Measurements from ENCODE around the gene RNF166.
"Not testable (repeated sequence)": the region's sequence is repeated elsewhere in the genome, so short reads cannot be mapped to it uniquely, and the experiment has no call there.

RNF166 gene

DNA sequence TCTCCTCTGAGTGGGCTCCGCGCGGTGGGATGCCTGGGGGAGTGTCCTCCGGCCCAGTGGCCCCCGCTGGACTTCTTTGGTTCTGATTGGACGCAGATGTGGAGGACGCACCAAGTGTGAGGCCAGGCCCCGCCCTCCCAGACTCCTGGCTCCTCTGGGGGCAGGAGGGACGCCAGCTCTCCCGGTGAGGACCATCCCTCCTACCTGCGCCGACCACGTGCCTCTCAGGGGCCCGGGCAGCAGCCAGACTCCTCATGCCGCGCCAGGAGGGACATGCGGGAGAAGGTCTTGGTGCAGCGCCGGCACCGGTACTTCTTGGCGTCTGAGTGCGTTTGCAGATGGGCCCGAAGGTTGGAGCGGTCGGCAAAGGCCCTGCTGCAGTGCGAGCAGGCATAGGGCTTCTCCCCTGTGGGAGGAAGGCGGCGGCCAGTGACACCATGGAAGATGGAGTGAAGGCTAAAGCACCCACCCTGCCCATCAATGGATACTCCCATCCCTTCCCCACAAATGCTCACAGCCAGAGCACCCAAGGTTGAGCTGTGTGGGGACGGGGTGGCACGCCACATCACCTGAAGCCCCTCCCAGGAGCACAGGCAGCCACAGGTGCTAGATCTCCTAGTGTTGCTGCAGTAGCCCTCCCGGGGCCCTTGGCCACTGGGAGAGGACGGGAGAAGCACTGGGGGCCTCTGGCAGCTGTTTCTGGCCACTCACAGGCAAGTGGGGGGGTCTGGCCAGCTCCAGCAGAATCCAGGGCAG is 27.8 kb downstream of the RNF166 start:
- H3K4me3 ChIP-seq (ENCODE audit: low read depth, low read length) = no peak overlapping the region

DNA sequence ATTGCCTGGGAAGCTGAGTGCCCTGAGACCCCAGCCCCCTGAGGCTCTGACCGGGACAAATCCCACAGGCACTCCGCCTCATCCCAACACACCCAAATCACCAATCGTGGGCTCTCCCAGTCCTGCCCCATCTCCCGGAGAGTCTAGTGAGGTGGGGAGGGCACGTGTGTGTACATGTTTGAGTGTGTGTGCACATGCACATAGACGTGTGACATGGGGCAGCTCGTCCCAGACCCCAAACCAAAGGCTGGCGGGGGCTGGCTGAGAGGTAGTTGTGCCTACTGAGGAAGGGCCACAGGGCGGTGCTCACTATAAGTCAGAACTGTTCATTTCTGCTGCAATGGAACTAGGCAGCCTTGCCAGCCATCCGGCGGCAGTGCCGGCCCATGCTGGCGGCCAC is 28.5 kb downstream of the RNF166 start:
- no peak overlapping the region for H3K4me3 ChIP-seq (ENCODE audit: low read depth, low read length)

DNA sequence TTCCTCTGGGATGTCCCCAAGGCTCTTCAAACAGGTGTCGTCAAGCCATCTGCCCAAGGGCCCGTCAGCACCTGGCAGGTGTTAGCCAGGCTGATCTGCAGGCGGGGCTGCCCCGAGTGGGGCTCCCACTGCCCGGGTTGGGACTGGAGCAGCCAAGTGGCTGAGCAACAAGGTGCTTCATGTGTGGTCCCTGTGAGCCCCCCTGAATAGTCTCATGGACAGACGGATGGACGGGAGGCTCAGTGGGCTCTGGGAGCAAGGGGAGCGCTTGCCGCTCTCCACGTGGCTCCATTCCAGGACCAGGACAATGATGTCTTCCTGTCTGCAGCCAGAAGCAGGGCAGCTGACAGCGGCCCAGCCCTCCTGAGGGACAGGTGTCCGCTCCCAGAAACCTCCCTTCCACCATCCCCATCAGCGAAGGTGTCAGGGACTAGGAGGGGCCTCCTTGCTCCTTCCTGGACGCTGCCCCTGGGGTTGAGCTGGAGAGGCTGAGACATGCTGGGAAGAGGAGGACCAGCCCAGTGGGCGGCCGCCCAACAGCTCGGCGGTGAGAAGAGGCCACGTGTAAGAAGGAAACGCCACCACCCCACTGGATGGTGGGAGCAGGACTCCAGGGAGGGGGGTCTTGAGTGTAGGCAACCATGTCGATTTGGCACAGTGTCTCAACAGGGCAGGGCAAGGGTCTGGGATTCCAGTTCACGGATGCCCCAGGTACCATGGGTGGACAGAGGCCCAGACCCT is 29.5 kb downstream of the RNF166 start:
- no peak overlapping the region for H3K4me3 ChIP-seq (ENCODE audit: low read depth, low read length)

DNA sequence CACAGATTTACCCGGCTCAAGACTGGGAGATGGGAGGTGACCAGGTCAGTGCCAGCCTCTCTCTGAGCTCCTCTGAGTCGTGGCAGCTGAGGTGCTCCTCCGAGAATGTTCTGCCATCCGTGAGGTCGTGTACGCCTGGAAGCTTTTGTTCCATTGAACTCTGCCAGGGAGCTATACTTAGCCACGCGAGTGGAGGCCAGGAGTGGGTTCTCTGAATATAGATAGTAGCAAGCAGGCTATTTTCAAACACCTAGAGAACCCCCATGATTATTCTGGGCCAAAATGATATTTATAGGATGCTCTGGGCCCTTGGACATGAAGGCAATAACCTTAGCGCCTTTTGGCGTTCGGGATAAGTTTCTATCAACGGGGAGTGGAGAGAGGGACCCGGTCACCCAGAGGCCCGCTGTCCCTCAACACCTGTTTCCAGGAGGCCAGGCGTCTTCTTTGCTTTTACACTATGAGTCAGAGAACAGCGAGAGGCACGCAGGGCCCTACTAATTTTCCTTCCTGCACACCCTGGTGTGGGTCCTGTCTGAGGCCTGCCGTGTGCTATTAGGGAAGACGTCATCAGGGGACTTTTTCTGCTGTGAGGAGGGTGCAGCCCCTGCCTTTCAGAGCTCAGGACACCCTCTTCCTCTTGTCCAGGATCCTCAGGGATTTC is 32.4 kb downstream of the RNF166 start:
- no peak overlapping the region for H3K4me3 ChIP-seq (ENCODE audit: low read depth, low read length)

DNA sequence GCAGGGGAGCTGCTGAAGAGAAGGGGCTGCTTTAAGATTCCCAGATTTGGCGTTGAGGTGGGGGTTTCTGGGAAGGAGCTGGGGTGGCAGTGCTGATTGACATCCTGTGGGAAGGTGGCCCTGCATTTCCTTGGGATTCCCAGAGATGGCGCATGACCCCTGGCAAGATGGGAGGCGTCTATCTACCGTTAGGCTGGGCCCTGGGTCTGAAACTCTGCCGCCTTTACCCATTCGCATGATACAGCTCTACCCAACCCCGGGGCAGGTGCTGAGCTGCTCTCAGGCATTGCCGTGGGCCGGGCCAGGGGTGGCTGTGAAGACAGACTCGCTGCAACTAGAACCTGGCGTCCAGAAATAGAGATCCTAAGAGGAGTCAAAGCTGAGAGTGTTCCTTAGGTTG is 33.4 kb downstream of the RNF166 start:
- no peak overlapping the region for H3K4me3 ChIP-seq (ENCODE audit: low read depth, low read length)

DNA sequence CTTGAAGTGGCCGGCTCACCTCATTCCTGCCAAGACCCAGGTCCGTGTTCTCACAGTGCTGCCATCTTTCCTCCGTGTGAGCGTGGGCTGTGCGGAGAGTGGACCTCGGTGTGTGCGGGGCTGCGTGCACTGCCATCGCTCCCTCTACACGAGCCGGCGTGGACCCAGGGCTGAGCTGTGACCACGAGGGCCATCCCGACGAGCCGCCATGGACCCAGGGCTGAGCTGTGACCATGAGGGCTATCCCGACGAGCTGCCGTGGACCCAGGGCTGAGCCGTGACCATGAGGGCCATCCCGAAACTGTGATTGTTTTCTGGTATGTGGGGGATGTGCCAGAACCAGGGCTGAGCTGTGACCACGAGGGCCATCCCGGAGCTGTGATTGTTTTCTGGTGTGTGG is 34.4 kb downstream of the RNF166 start:
- no peak overlapping the region for H3K4me3 ChIP-seq (ENCODE audit: low read depth, low read length)

DNA sequence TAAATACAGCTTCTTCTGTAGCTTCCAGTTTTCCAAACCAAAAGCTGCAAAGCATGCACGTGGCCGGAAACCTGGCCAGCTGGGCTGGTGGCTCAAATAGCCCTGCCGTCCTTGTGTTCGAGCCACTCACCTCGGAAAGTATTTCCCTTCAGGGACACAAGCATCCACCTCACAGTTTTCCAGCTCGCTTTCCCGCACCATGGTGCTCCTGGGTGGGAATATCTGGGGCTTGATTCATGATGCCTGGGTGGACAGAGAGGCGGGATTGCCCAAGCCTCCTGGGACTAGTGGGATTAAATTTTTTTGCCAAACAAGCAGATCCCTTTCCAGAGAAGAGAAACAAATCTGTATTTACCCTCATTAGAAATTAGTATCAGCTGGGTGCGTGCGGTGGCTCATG is 36.2 kb downstream of the RNF166 start:
- no peak overlapping the region for H3K4me3 ChIP-seq (ENCODE audit: low read depth, low read length)

DNA sequence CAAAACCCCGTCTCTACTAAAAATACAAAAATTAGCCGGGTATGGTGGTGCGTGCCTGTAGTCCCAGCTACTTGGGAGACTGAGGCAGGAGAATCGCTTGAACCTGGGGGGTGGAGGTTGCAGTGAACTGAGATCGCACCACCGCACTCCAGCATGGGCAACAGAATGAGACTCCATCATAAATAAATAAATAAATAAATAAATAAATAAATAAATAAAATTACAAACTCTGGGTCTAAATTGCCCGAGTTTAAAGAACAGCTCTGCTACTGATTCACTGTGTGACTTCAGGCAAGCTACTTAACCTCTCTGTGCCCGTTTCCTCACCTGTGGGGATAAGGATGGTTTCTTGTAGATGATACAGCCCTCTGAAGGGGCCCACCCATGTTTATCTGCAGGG is 36.7 kb downstream of the RNF166 start:
- not testable (repeated sequence) for H3K4me3 ChIP-seq (ENCODE audit: low read depth, low read length)

DNA sequence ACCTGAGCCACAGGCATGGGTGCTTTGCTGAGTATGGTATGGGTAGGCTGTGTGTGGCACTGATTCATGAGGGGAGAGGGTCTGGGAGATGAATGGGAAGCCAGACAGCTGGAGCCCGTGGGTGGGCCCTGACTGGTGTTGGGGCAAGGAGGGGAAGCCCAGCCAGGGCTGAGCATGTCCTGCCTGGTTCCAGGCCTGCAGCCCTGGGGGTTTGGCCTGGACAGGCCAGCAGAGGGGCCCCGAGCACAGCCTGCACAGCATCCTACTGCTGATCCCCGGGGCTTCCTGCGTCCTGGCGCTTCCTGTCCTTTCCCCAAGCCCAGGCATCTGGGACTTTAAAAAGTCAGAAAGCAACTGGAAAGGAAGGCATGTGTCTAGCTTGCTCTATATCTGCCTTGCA is 38.7 kb downstream of the RNF166 start:
- H3K4me3 ChIP-seq (ENCODE audit: low read depth, low read length) = no peak overlapping the region

DNA sequence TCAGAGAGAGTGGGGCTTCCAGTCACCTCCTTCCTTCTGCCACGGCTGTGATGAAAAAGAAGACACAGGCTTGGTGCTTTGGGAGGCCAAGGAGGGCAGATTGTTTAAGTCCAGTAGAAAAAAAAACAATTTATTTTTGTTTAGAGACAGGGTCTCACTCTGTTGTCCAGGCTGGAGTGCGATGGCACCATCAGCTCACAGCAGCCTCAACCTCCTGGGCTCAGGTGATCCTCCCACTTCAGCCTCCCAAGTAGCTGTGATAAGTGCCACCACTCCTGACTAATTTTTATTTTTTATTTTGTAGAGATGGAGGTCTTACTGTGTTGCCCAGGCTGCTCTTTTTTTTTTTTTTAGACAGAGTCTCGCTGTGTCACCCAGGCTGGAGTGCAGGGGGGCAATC is 40.6 kb downstream of the RNF166 start:
- no peak overlapping the region for H3K4me3 ChIP-seq (ENCODE audit: low read depth, low read length)

DNA sequence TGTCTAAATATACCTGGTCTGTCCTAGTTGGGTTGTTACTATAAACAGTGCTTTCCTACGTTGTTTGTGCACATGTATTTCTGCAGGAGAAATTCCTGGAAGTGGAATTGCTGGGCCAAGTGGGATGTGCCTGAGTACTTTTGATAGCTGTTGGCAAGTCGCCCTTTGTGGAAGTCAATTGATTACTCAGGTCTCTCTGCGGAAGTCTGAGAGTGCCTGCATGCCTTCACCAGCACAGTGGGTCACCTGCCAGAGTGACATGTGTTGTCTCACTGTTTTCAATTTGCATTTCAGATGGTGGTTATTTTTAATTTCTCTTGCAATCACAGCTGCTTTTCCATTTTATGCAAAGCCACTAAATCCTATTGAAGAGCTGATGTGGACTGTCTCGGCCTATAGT is 41.1 kb downstream of the RNF166 start:
- no peak overlapping the region for H3K4me3 ChIP-seq (ENCODE audit: low read depth, low read length)

DNA sequence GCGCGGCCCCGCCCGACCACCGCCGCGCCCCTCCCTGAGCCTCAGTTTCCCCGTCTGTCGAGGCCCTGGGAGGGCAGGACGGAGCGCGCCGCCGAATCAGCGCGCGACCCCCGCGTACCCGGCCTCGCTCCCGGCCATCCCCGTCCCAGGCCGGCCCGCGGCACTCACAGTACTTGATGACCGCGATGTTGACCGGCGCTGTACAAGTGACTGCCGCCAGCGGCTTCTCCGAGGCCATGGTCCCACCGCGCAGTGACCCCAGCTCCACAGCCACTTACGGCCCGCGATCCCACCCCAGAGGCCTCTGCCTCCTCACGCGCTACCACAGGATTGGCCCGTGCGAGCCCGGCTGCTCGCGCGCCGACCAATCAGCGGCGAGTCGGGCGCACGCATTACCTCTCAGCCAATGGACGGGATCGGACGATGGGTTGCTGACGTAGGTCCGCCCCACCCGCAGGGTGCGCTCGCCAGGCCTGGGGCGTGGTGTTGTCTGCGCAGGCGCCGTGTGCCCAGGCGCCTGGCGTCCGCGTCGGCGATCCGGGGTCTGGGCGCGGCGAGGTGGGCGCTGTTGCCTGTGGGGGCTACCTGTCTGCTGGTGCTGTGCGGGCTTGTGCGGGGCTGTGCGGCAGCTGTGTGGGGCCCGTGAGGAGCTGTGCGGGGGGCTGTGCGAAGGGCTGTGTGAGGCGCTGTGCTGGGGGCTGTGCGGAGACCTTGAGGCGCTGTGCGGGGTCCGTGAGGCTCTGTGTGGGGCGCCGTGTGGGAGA is 43.2 kb downstream of the RNF166 start, which contains the start of gene MVD:
MVD (minus strand) TSS at position 249 of the 764 bp plus-strand sequence; CDS start at position 238, 11 bp downstream.
- H3K4me3 ChIP-seq (ENCODE audit: low read depth, low read length) = peak within 1 kb of the TSS; percentile 68

DNA sequence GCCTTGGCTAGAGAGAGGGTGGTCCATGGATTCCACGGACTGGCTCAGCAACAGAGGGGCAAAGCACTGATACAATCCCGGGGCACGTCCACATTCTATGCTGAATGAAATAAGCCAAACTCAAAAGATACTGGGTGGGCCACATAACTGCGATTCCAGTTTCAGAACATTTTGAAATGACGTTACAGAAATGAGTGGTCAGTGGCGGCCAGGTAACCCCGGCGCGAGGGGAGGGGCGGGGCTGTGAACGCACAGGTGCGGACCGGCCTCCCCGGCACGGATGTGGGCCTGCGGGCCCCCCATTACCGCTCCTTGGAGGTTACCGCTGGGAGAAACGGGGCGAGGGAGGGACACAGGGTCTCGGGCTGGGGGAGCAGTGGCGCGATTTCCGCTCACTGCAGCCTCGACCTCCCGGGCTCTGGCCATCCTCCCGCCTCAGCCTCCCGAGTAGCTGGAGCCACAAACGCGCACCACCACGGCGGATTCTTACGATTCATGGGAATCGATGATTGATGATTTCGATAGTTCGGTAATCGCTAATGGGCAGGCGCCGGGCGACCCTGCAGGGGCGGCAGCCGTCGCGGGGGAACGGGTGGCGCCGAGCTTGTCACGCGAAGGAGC is 43.9 kb downstream of the RNF166 start:
- peak overlapping the region; percentile 68 for H3K4me3 ChIP-seq (ENCODE audit: low read depth, low read length)

DNA sequence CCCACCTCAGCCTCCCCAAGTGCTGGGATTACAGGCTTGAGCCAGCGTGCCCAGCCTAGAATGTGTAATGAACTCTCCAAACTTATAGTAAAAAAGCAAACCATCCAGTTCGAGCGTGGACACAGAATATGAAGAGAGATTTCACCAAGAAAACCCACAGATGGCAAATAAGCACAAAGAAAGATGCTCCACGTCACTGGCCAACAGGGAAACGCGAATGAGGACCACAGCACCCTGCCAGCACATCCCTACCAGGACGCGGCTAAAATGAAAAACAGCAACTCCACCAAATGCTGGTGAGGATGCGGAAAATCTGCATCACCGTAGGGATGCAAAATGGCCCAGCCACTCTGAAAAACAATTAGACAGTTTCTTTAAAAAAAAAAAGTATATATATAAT is 44.7 kb downstream of the RNF166 start:
- H3K4me3 ChIP-seq (ENCODE audit: low read depth, low read length) = no peak overlapping the region

DNA sequence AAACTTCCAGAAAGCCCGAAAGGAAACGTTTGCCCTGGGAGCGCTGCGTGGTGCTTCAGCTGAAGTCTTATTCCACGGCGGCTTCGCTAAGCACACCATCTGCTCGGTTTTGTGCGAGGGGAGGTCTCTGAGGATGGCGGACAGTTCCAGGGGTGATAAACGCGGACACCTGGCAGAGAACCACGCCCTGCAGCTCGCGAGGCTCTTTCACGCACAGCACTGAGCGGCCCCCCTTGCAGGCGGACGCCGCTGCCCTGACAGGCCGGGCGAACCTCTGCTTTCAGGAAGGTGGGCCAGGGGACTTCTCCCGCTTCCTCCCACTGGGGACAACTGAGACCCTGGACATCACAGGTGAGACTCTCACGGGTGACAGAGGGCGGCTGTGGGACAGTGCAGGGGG is 47.0 kb downstream of the RNF166 start:
- H3K4me3 ChIP-seq (ENCODE audit: low read depth, low read length) = no peak overlapping the region

DNA sequence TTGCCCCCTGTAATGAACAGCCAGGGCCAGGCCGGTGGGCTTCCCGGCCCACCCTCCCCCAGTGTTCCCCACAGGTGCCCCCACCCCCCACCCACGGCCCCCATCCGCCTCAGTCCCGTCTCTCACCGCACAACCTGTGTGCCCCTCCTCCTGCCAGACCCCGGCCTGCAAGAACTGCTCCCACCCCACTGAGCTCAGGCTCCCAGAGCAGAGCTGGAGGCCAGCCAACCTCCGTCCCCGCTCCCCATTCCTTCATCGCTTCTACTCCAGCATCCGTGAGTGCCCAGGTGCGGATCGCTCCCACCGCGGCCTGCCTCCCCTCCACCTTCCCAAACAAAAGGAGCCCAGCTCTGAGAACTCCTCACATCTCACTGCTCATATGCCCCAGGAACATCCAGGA is 47.5 kb downstream of the RNF166 start:
- H3K4me3 ChIP-seq (ENCODE audit: low read depth, low read length) = no peak overlapping the region

DNA sequence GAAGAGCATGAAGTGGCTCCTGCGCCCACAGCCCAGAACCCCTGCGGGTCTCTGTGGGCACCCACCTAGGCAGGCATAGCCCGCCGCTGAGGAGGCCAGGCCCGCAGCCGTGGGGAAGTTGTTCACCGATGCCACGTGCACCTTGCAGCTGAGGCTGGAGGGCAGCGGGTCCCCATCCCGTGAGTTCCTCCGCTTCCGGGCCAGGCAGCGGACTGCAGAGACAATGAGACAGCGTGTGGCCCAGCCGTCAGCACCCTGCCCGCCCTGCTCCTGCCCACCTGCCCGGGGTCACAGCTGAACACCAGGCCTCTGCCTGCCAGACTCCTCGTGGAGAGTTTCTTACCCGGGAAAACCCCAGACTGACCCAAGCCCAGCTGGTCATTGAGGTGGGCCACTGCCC is 48.8 kb downstream of the RNF166 start:
- no peak overlapping the region for H3K4me3 ChIP-seq (ENCODE audit: low read depth, low read length)

DNA sequence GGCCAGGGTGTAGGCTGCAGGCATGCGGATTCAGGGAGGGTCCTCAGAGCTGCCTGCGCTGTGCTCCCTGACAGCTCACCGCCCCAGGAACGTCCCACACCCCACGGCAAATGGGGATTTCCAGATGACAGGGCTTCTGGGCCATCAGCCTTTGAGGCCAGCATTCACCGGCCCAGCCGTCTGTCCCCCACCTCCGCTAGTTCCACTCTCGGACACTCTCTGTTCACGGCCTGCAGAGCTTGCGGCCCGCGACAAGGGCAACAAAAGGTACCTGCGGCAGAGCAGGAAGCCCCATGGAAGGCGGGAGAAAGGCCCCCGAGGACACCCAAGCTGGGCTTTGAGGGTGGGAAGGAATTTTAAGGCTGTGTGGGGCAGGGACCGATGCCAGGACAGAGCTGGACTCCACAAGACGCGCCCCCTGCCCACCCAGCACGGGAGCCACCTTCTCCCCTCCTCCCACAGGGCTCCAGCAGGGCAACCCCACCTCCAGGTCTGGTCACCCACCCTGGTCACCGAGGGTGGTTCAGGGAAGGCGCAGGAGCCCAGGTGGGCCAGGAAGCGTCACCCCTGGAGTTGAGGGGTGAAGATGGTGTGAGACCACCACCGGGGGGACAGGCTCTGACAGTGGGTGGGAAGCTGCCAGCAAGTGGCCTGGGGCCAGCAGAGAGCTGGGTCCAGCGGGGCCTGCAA is 49.8 kb downstream of the RNF166 start:
- no peak overlapping the region for H3K4me3 ChIP-seq (ENCODE audit: low read depth, low read length)

DNA sequence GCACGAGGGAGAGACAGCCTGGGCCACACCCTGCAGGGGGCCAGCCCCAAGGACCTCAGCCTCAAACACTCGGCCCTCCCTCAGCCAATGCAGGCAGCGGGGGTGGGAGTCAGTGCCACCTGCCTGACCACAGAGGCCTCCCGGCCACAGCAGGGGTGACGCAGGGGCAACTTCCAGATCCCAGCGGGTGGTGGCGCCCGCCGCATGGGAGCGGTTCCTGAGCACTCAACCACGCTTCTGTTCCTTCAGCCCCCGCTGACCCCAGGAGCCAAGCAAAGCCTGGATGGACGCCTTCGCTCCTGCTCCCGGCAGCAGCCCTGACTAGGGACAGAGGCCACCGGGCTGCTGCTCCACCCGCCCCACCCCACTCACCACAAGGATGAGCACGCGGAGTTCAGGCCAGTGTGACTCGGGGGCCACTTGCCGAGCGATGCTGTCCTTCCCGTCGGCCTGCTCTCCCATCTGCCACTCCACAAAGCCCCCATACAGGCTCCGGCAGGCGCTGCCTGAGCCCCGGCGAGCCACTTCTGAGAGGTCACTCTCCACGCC is 50.4 kb downstream of the RNF166 start:
- H3K4me3 ChIP-seq (ENCODE audit: low read depth, low read length) = no peak overlapping the region

All from iPS-11a (cell line).